Stimulated activated CD8-positive, alpha-beta memory T cell treated with anti-CD3 and anti-CD28 coated beads, Interleukin-7, amount 100 ng/mL, for 4 hours (primary cell): ENCODE data around the gene MOCS3.

Experiments
- DNase-seq, 2 donors: peaks; one replicate each; pipeline ENCODE4 v3.0.0-alpha.2; 2020; ENCODE audit warnings: low read depth in 2 of 2

The MOCS3 gene

GRCh38 chr20:51011479-51011878, 52.9 kb downstream of the MOCS3 start:
- no peak for DNase-seq

- DNase-seq = no peak
Observed at GRCh38 chr20:51012357-51012756, 53.7 kb downstream of the MOCS3 start.
